Heart right ventricle (tissue), 16 donors: Measurements from ENCODE around the gene ADCY5. TPM values are rescaled to one million over a fixed set of nuclear protein-coding genes. Genes with fewer than 3 reads are reported as not detected.
A peak's percentile ranks its signal among the peaks of the same experiment; 100 is the strongest.

Source experiments
- ATAC-seq, 8 donors: fragments of 200-7000 bp; cut with Tn5 transposase; one replicate each; pipeline ENCODE4 v1.9.1; 2020; ENCODE audit warnings: mild to moderate bottlenecking in 8 of 8, moderate library complexity in 8 of 8, moderate number of reproducible peaks in 1 of 8
- DNase-seq, 2 donors: peaks; one replicate each; pipeline ENCODE4 v3.0.0-alpha.2; 2020
- H3K27ac ChIP-seq, 10 donors: fragments of 200-600 bp; sonication (generic) in 2 of 10; one replicate each; pipeline versions ENCODE4 v1.5.0 to v1.8.0; 2020 to 2022; ENCODE audit warnings: mild to moderate bottlenecking in 3 of 10
- H3K27me3 ChIP-seq, 7 donors: fragments of 200-600 bp; one replicate each; pipeline ENCODE4 v1.8.0; 2021 to 2022; ENCODE audit warnings: mild to moderate bottlenecking in 2 of 7
- H3K36me3 ChIP-seq, 9 donors: fragments of 200-600 bp; sonication (generic) in 1 of 9; one replicate each; pipeline versions ENCODE4 v1.5.0 to v1.8.0; 2020 to 2022; ENCODE audit warnings: mild to moderate bottlenecking in 2 of 9
- H3K4me1 ChIP-seq, 9 donors: fragments of 200-600 bp; sonication (generic) in 1 of 9; one replicate each; pipeline versions ENCODE4 v1.5.0 to v1.8.0; 2020 to 2022; ENCODE audit warnings: mild to moderate bottlenecking in 4 of 9
- H3K4me3 ChIP-seq, 10 donors: fragments of 200-600 bp; sonication (generic) in 2 of 10; one replicate each; pipeline versions ENCODE4 v1.5.0 to v1.8.0; 2020 to 2022; ENCODE audit warnings: mild to moderate bottlenecking in 7 of 10, moderate library complexity in 2 of 10
- H3K9me3 ChIP-seq, 11 donors: fragments of 200-600 bp in 10 of 11; sonication (generic) in 2 of 11; one replicate each; pipeline versions ENCODE4 v1.5.0 to v1.8.0; 2013 to 2022; ENCODE audit warnings: mild to moderate bottlenecking in 2 of 11, control low read depth in 1 of 11, moderate library complexity in 1 of 11
- WGBS, 2 donors: extraction: QIAGEN DNeasy Blood & Tissue Kit; methylation state at CpG; one replicate each; pipeline ENCODE4 v1.1.7; 2013; ENCODE audit warnings: inconsistent platforms in 1 of 2; 5-methylcytosine and 5-hydroxymethylcytosine counted together
- intact Hi-C, 10 donors: fragments of 100-400 bp; cut with DNase I; formaldehyde crosslinking; loops; one replicate each; pipeline versions ENCODE4 v1.11.1 to v1.14.2; 2022
- polyA plus RNA-seq, 2 donors: library from polyadenylated mRNA; stranded (reverse); fragments of 200-250 nt; gene quantifications; one replicate each; pipeline ENCODE4 v1.2.3, GENCODE V29; 2013
- total RNA-seq, 10 donors: library from RNA; stranded (reverse); fragmentation: NEBNext Ultra II Directional in 3 of 10; extraction: Animal tissue kit (Norgen Biotek cat#: 25700) in 3 of 10; gene quantifications; one replicate each; pipeline versions ENCODE4 v1.2.1 to v1.2.4, GENCODE V29; 2021 to 2023
- TF ChIP-seq, protein P1 (sequence below), 9 donors: fragments of 200-600 bp; sonication (generic) in 2 of 9; IDR thresholded peaks; one replicate each; pipeline versions ENCODE4 v1.5.0 to v1.8.0; 2021 to 2022; ENCODE audit warnings: antibody characterized with exemption in 9 of 9, mild to moderate bottlenecking in 5 of 9, moderate library complexity in 1 of 9
- donor health status: Arrhythmogenic right ventricular cardiomyopathy.
- donor health status: ischemic (EF 13 %, LVEDD 7.1; RV severe dilation, severe dysfunction).
- donor health status: healthy with polysubstance abuse.
- donor health status: DM: no; HTN: yes; CAD: no.
- donor health status: DM: no; HTN: no; CAD: no.
- donor health status: ischemic (EF 25% LVEDD 6.9; RV normal size, moderate dysfunction).
- donor health status: ischemic (EF 25% LVEDD 5.7; RV mildly dilated, moderate dysfunction).
- donor health status: healthy.
- donor health status: DM: yes; HTN: yes; CAD: no.
- donor health status: Ischemic cardiomyopathy.
- donor health status: ischemic (EF 35%, LVEDD 5.7; RV mildly dilated, moderate dysfunction).
- donor health status: nonischemic (EF 11% LVEDD 7.7; RV severe dilation, severe dysfunction).
- donor health status: DM: yes; HTN: yes; CAD: no.
- donor health status: PGD.
- donor health status: ischemic (EF 29% LVEDD 5.4; RV normal size, mild dysfunction).
- donor health status: nonischemic (EF 23%, LVEDD 6.1; RV moderate dilation, normal function).

The ADCY5 gene
- total and polyA plus RNA-seq, 12 donors: 37.2 to 245 (median 198) TPM

DNA sequence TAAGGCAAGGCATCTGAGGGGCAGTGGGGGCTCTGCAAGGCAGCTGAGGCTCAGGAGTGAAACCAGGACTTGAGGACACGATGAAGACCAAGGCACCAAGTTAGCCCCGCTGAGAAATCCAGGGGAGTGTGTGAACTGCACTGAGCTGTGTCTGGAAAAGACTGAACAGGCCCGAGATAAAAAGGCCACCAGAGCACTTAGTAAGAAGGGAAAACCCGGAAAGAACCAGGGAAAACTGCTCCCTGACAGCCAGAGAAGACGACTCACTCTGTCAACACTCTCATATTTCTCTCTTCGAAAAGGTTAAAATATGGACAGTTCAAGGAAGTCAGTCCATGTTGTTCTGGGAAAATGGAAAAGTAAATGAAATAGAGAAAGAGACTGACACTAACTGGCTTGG lies 138.1 kb downstream of the ADCY5 start:
- ATAC-seq (no peak), DNase-seq (no peak)
- Histone ChIP-seq H3K27ac (no peak overlapping the region), H3K9me3 (no peaks in the 10 kb centered on the region), H3K4me3 (no peak overlapping the region), H3K36me3 (peaks cover 0 to 71% (median 5%) of the 10 kb centered on the region in 9 donors), H3K4me1 (peaks cover 0 to 27% (median 14%) of the 10 kb centered on the region in 9 donors), H3K27me3 (peaks cover 0 to 12% (median 0%) of the 10 kb centered on the region in 7 donors)
- TF ChIP-seq, protein P1, sequence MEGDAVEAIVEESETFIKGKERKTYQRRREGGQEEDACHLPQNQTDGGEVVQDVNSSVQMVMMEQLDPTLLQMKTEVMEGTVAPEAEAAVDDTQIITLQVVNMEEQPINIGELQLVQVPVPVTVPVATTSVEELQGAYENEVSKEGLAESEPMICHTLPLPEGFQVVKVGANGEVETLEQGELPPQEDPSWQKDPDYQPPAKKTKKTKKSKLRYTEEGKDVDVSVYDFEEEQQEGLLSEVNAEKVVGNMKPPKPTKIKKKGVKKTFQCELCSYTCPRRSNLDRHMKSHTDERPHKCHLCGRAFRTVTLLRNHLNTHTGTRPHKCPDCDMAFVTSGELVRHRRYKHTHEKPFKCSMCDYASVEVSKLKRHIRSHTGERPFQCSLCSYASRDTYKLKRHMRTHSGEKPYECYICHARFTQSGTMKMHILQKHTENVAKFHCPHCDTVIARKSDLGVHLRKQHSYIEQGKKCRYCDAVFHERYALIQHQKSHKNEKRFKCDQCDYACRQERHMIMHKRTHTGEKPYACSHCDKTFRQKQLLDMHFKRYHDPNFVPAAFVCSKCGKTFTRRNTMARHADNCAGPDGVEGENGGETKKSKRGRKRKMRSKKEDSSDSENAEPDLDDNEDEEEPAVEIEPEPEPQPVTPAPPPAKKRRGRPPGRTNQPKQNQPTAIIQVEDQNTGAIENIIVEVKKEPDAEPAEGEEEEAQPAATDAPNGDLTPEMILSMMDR (IDR thresholded peaks at IDR 0.05): no peak
- WGBS, 2 donors: 50 to 55% methylated on average over 6 of the region's 6 CpGs
- intact Hi-C loops: no loop called here

DNA sequence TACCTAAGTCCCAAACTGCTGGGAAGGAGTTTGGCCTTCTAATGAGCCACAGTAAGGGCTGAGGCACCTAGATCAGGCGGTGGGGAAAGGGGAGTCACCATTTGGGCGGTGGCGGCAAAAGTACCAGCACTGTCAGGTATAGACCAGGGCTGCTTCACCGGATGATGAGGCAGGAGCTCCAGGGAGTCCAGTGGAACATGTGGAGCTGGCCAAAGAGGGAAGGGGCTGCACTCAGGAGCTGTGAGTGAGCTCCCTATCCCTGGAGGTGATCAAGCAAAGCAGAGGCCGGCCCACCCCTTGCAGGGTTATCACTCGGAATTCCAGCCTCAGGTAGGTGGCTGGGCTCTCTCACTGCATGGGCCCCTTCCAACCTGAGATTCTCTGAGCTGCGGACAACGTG lies 138.7 kb downstream of the ADCY5 start:
- no peak for ATAC-seq
- intact Hi-C loops: no loop called here
- DNase-seq: no peak

DNA sequence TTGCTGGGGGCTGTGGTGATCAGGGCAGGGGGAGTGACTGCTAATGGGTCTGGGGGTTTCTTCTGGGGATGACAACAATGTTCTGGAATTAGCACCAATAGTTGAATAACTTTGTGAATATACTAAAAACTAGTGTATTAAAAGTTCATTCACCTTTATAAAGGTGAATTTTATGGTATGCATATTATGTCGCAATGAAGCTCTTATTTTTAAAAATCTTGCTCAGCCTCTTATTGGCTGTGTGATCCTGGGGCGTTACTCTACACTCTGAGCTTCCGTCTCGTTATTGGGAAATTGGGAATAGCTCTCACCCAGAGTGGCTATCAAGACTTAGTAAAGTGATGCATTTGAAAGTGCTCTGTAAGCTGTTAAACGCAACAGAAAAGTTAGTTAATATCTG lies 141.8 kb downstream of the ADCY5 start:
- TF ChIP-seq, protein P1 (IDR thresholded peaks at IDR 0.05): no peak
- 88 to 89% methylated on average over 5 of the region's 5 CpGs for WGBS, 2 donors
- H3K9me3 ChIP-seq: no peaks in the 10 kb centered on the region

More for the DNA sequence above, 138.7 kb downstream of the ADCY5 start:
- WGBS, 2 donors: 90% methylated on average over 8 of the region's 8 CpGs
- TF ChIP-seq, protein P1 (IDR thresholded peaks at IDR 0.05): no peak
- Histone ChIP-seq H3K27me3 (peaks cover 0 to 12% (median 0%) of the 10 kb centered on the region in 7 donors), H3K27ac (no peak overlapping the region), H3K9me3 (no peaks in the 10 kb centered on the region), H3K4me3 (no peak overlapping the region), H3K4me1 (peaks cover 0 to 25% (median 11%) of the 10 kb centered on the region in 9 donors), H3K36me3 (peaks cover 0 to 71% (median 5%) of the 10 kb centered on the region in 9 donors)

DNA sequence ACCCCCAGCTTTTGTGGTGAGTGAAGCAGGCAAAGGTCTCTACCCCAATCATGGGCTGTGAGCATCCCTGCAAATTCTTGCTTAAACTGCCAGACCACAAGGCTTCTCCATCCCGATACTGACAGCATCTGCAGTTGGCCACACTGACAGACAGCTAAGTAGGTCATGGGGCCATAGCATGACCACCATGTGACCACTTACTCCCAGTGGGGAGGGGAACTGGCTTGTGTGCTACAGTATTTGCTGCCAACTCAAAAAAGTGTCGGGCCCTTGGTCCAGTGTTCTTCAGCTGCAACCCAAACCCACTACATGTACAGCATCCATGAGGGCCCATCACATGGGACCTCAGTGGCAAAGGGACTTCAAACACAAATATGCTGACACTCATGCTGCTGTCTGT lies 143.7 kb downstream of the ADCY5 start:
- TF ChIP-seq, protein P1 (IDR thresholded peaks at IDR 0.05): no peak
- Histone ChIP-seq H3K4me1 (peaks cover 0 to 27% (median 6%) of the 10 kb centered on the region in 9 donors), H3K36me3 (peaks cover 0 to 79% (median under 1%) of the 10 kb centered on the region in 9 donors), H3K27me3 (no peaks in the 10 kb centered on the region), H3K4me3 (no peak overlapping the region), H3K9me3 (no peaks in the 10 kb centered on the region), H3K27ac (no peak overlapping the region)
- intact Hi-C loops: no loop called here
- DNase-seq (no peak), ATAC-seq (peak in 2 of 8 donors; percentile 21 to 30)
- 45% methylated on average over 2 of the region's 2 CpGs for WGBS, 2 donors

More for the DNA sequence above, 141.8 kb downstream of the ADCY5 start:
- intact Hi-C loops: no loop called here
- no peak for DNase-seq
- Histone ChIP-seq H3K4me1 (peaks cover 0 to 23% (median 6%) of the 10 kb centered on the region in 9 donors), H3K27ac (no peak overlapping the region), H3K36me3 (peaks cover 0 to 76% (median 5%) of the 10 kb centered on the region in 9 donors), H3K4me3 (no peak overlapping the region), H3K27me3 (no peaks in the 10 kb centered on the region)
- ATAC-seq: no peak
